Trophoblast cell (in vitro differentiated cells and primary cell): Measurements from ENCODE around the gene RNASEH2B.

Experiments
- DNase-seq, 2 donors: peaks; one replicate each; pipeline ENCODE4 v3.0.0-alpha.2; 2016
- H2AFZ ChIP-seq: 2 replicates; pipeline ENCODE4 v1.6.1; 2013; ENCODE audit warnings: low read length, moderate library complexity, mild to moderate bottlenecking; ENCODE audit not compliant: insufficient read depth, poor library complexity
- H2AK5ac ChIP-seq: 2 replicates; pipeline ENCODE4 v1.6.1; 2013; ENCODE audit warnings: mild to moderate bottlenecking, low read length
- H2BK120ac ChIP-seq: 2 replicates; pipeline ENCODE4 v1.6.1; 2013; ENCODE audit warnings: low read length, mild to moderate bottlenecking, moderate library complexity; ENCODE audit not compliant: insufficient read depth, poor library complexity
- H2BK12ac ChIP-seq: 2 replicates; pipeline ENCODE4 v1.6.1; 2013; ENCODE audit warnings: mild to moderate bottlenecking, low read length, moderate library complexity
- H2BK5ac ChIP-seq: 2 replicates; pipeline ENCODE4 v1.6.1; 2013; ENCODE audit warnings: low read length, low read depth, moderate library complexity, mild to moderate bottlenecking; ENCODE audit not compliant: poor library complexity
- H3K14ac ChIP-seq: 2 replicates; pipeline ENCODE4 v1.6.1; 2013; ENCODE audit warnings: mild to moderate bottlenecking, low read length
- H3K18ac ChIP-seq: 2 replicates; pipeline ENCODE4 v1.6.1; 2013; ENCODE audit warnings: mild to moderate bottlenecking, low read length
- H3K23ac ChIP-seq: 2 replicates; pipeline ENCODE4 v1.6.1; 2013; ENCODE audit warnings: low read length
- H3K27ac ChIP-seq: 2 replicates; pipeline ENCODE4 v1.5.1; 2013; ENCODE audit warnings: low read depth, mild to moderate bottlenecking, inconsistent platforms, low read length, moderate library complexity
- H3K27me3 ChIP-seq: 2 replicates; pipeline ENCODE4 v1.6.1; 2013; ENCODE audit warnings: inconsistent platforms, mild to moderate bottlenecking, low read length, moderate library complexity; ENCODE audit not compliant: insufficient read depth
- H3K36me3 ChIP-seq, 2 experiments: 1 replicate in 1 of 2; 2 replicates in 1 of 2; pipeline ENCODE4 v1.6.1; 2013; ENCODE audit warnings: low read length in 2 of 2, mild to moderate bottlenecking in 2 of 2, moderate library complexity in 1 of 2; ENCODE audit not compliant: insufficient read depth in 2 of 2, control insufficient read depth in 1 of 2
- H3K4ac ChIP-seq: 2 replicates; pipeline ENCODE4 v1.6.1; 2013; ENCODE audit warnings: low read depth, mild to moderate bottlenecking, low read length, moderate library complexity
- H3K4me1 ChIP-seq, 2 experiments: 1 replicate in 1 of 2; 2 replicates in 1 of 2; pipeline ENCODE4 v1.6.1; 2013; ENCODE audit warnings: low read length in 2 of 2, mild to moderate bottlenecking in 2 of 2, moderate library complexity in 1 of 2; ENCODE audit not compliant: insufficient read depth in 2 of 2, control insufficient read depth in 1 of 2
- H3K4me2 ChIP-seq: 2 replicates; pipeline ENCODE4 v1.6.1; 2013; ENCODE audit warnings: inconsistent platforms, mild to moderate bottlenecking, low read length, moderate library complexity
- H3K4me3 ChIP-seq: 2 replicates; pipeline ENCODE4 v1.5.1; 2013; ENCODE audit warnings: mild to moderate bottlenecking, low read depth, low read length, inconsistent platforms
- H3K79me1 ChIP-seq: one replicate; pipeline ENCODE4 v1.6.1; 2013; ENCODE audit warnings: low read length
- H3K79me2 ChIP-seq: 2 replicates; pipeline ENCODE4 v1.6.1; 2013; ENCODE audit warnings: low read length, mild to moderate bottlenecking; ENCODE audit not compliant: control insufficient read depth, insufficient read depth, poor library complexity
- H3K9ac ChIP-seq: 2 replicates; pipeline ENCODE4 v1.6.1; 2013; ENCODE audit warnings: mild to moderate bottlenecking, low read length
- H3K9me3 ChIP-seq: 2 replicates; pipeline ENCODE4 v1.6.1; 2013; ENCODE audit warnings: low read depth, mild to moderate bottlenecking, control low read depth, inconsistent platforms, low read length; ENCODE audit not compliant: insufficient read depth
- H4K12ac ChIP-seq: 2 replicates; pipeline ENCODE4 v1.6.1; 2013; ENCODE audit warnings: low read depth, mild to moderate bottlenecking, low read length, moderate library complexity
- H4K8ac ChIP-seq: 2 replicates; pipeline ENCODE4 v1.6.1; 2013; ENCODE audit warnings: low read depth, mild to moderate bottlenecking, low read length, moderate library complexity
- H4K91ac ChIP-seq: one replicate; pipeline ENCODE4 v1.6.1; 2013; ENCODE audit warnings: low read depth, mild to moderate bottlenecking, low read length, moderate library complexity
- WGBS: extraction: QIAGEN DNeasy Blood & Tissue Kit; methylation state at CpG from one replicate; pipeline ENCODE4 v1.1.7; 2013; ENCODE audit warnings: missing lambda C conversion rate; ENCODE audit not compliant: insufficient read length, insufficient coverage; ENCODE audit errors: extremely low coverage; 5-methylcytosine and 5-hydroxymethylcytosine counted together

The RNASEH2B gene

GRCh38 chr13:50950849-50951248 lies 41.3 kb downstream of the RNASEH2B start:
- Histone ChIP-seq H3K27me3 (no peaks in the 10 kb centered on the region), H3K27ac (no peak overlapping the region), H3K9me3 (no peaks in the 10 kb centered on the region), H3K14ac (no peak overlapping the region), H3K4me3 (no peak overlapping the region), H3K9ac (no peak overlapping the region), H2BK5ac (no peak overlapping the region), H2BK120ac (no peak overlapping the region), H3K4me1 (no peaks in the 10 kb centered on the region), H3K4me2 (no peak overlapping the region), H2BK12ac (no peak overlapping the region), H4K91ac (no peak overlapping the region), H3K4ac (no peak overlapping the region), H3K79me1 (no peaks in the 10 kb centered on the region), H4K8ac (no peak overlapping the region), H2AK5ac (no peak overlapping the region), H3K79me2 (no peaks in the 10 kb centered on the region), H3K18ac (no peak overlapping the region), H4K12ac (no peak overlapping the region), H3K36me3 (no peaks in the 10 kb centered on the region), H3K23ac (no peak overlapping the region), H2AFZ (no peak overlapping the region)
- DNase-seq, result no peak
- WGBS, result no CpG with 5 or more reads among the region's 3 CpGs

- Histone ChIP-seq H3K23ac (no peak overlapping the region), H4K91ac (no peak overlapping the region), H3K36me3 (no peaks in the 10 kb centered on the region), H4K8ac (no peak overlapping the region), H3K79me1 (no peaks in the 10 kb centered on the region), H3K9ac (no peak overlapping the region), H3K27me3 (no peaks in the 10 kb centered on the region), H3K4me1 (no peaks in the 10 kb centered on the region), H2BK120ac (no peak overlapping the region), H4K12ac (no peak overlapping the region), H2AK5ac (no peak overlapping the region), H3K4ac (no peak overlapping the region), H2BK12ac (no peak overlapping the region), H3K18ac (no peak overlapping the region), H3K79me2 (no peaks in the 10 kb centered on the region), H3K27ac (no peak overlapping the region), H2BK5ac (no peak overlapping the region), H3K9me3 (no peaks in the 10 kb centered on the region), H3K4me3 (no peak overlapping the region), H2AFZ (no peak overlapping the region), H3K4me2 (no peak overlapping the region), H3K14ac (no peak overlapping the region)
- no CpG with 5 or more reads among the region's 3 CpGs for WGBS
- DNase-seq, result no peak
These were observed 41.8 kb downstream of the RNASEH2B start for GRCh38 chr13:50951366-50951765.

- no peak overlapping the region for H3K4me2 ChIP-seq
- no peak overlapping the region for H3K14ac ChIP-seq
- H3K23ac ChIP-seq, result no peak overlapping the region
- no peak overlapping the region for H4K8ac ChIP-seq
- no peak overlapping the region for H3K4me3 ChIP-seq
- H4K91ac ChIP-seq, result no peak overlapping the region
- H4K12ac ChIP-seq, result no peak overlapping the region
- no peak overlapping the region for H2BK12ac ChIP-seq
- no peak overlapping the region for H2AFZ ChIP-seq
- no peaks in the 10 kb centered on the region for H3K36me3 ChIP-seq
- no peaks in the 10 kb centered on the region for H3K79me2 ChIP-seq
- H3K79me1 ChIP-seq, result no peaks in the 10 kb centered on the region
- no peak overlapping the region for H3K27ac ChIP-seq
- no CpG with 5 or more reads among the region's 4 CpGs for WGBS
- no peaks in the 10 kb centered on the region for H3K27me3 ChIP-seq
- no peak overlapping the region for H2BK120ac ChIP-seq
- H3K4me1 ChIP-seq, result no peaks in the 10 kb centered on the region
- H2AK5ac ChIP-seq, result no peak overlapping the region
- no peak overlapping the region for H3K4ac ChIP-seq
- H3K9me3 ChIP-seq, result no peaks in the 10 kb centered on the region
- H3K9ac ChIP-seq, result no peak overlapping the region
- no peak overlapping the region for H3K18ac ChIP-seq
- no peak for DNase-seq
- no peak overlapping the region for H2BK5ac ChIP-seq
These were observed 45.6 kb downstream of the RNASEH2B start for GRCh38 chr13:50955241-50955640.

GRCh38 chr13:50955798-50956197 lies 46.2 kb downstream of the RNASEH2B start:
- Histone ChIP-seq H2BK5ac (no peak overlapping the region), H4K12ac (no peak overlapping the region), H4K8ac (no peak overlapping the region), H3K4me1 (no peaks in the 10 kb centered on the region), H3K79me2 (no peaks in the 10 kb centered on the region), H2AK5ac (no peak overlapping the region), H3K36me3 (no peaks in the 10 kb centered on the region), H3K9ac (no peak overlapping the region), H2BK120ac (no peak overlapping the region), H3K9me3 (no peaks in the 10 kb centered on the region), H3K27me3 (no peaks in the 10 kb centered on the region), H3K4me2 (no peak overlapping the region), H3K23ac (no peak overlapping the region), H3K4me3 (no peak overlapping the region), H4K91ac (no peak overlapping the region), H3K18ac (no peak overlapping the region), H2BK12ac (no peak overlapping the region), H3K27ac (no peak overlapping the region), H3K14ac (no peak overlapping the region), H3K4ac (no peak overlapping the region), H2AFZ (no peak overlapping the region), H3K79me1 (no peaks in the 10 kb centered on the region)
- DNase-seq, result no peak
- no CpG with 5 or more reads among the region's 1 CpG for WGBS
